Heart left ventricle (tissue), 16 donors: ENCODE data around the gene AGGF1. TPM values are rescaled to one million over a fixed set of nuclear protein-coding genes. Genes with fewer than 3 reads are reported as not detected.

Experiments used
- ATAC-seq, 4 donors: fragments of 200-7000 bp; cut with Tn5 transposase; one replicate each; pipeline ENCODE4 v1.9.1; 2020 to 2022; ENCODE audit warnings: moderate library complexity in 4 of 4, mild to moderate bottlenecking in 3 of 4, moderate number of reproducible peaks in 1 of 4
- DNase-seq, 5 donors: peaks; one replicate each; pipeline ENCODE4 v3.0.0-alpha.2; 2020
- H3K27ac ChIP-seq, 12 donors: fragments of 200-600 bp; sonication (generic) in 4 of 12; one replicate each; pipeline versions ENCODE4 v1.5.0 to v1.8.0; 2016 to 2022; ENCODE audit warnings: mild to moderate bottlenecking in 2 of 12
- H3K27me3 ChIP-seq, 9 donors: fragments of 200-600 bp; sonication (generic) in 2 of 9; one replicate each; pipeline versions ENCODE4 v1.5.1 to v1.8.0; 2016 to 2022; ENCODE audit warnings: mild to moderate bottlenecking in 3 of 9
- H3K36me3 ChIP-seq, 9 donors: fragments of 200-600 bp; sonication (generic) in 2 of 9; one replicate each; pipeline versions ENCODE4 v1.5.0 to v1.8.0; 2018 to 2022; ENCODE audit warnings: mild to moderate bottlenecking in 2 of 9
- H3K4me1 ChIP-seq, 12 donors: fragments of 200-600 bp; sonication (generic) in 4 of 12; one replicate each; pipeline versions ENCODE4 v1.5.0 to v1.8.0; 2016 to 2022; ENCODE audit warnings: mild to moderate bottlenecking in 3 of 12
- H3K4me3 ChIP-seq, 12 donors: fragments of 200-600 bp; sonication (generic) in 4 of 12; one replicate each; pipeline versions ENCODE4 v1.5.0 to v1.8.0; 2017 to 2022; ENCODE audit warnings: mild to moderate bottlenecking in 9 of 12, moderate library complexity in 4 of 12
- H3K9me3 ChIP-seq, 12 donors: fragments of 200-600 bp; sonication (generic) in 4 of 12; one replicate each; pipeline versions ENCODE4 v1.5.0 to v1.8.0; 2016 to 2022; ENCODE audit warnings: mild to moderate bottlenecking in 1 of 12
- POLR2A ChIP-seq, 2 donors: fragments of 450-650 bp; IDR thresholded peaks; one replicate each; pipeline ENCODE4 v1.6.1; 2017; ENCODE audit warnings: antibody characterized with exemption in 2 of 2, mild to moderate bottlenecking in 2 of 2, moderate library complexity in 2 of 2
- WGBS, 4 donors: extraction: QIAGEN DNeasy Blood & Tissue Kit in 2 of 4; methylation state at CpG; one replicate each; pipeline versions ENCODE4 v1.1.5 to v1.1.7; 2013 to 2018; 5-methylcytosine and 5-hydroxymethylcytosine counted together
- intact Hi-C, 10 donors: fragments of 100-400 bp; cut with DNase I; formaldehyde crosslinking; loops; one replicate each; pipeline versions ENCODE4 v1.11.1 to v1.14.2; 2022
- polyA plus RNA-seq, 2 donors: library from polyadenylated mRNA; stranded (reverse); fragments of 200-250 nt; gene quantifications; one replicate each; pipeline ENCODE4 v1.2.3, GENCODE V29; 2013
- total RNA-seq, 9 donors: library from RNA; depleted of rRNA in 2 of 9; stranded (reverse); fragments of >200 nt in 2 of 9; fragmentation: NEBNext Ultra II Directional in 3 of 9; extraction: Animal tissue kit (Norgen Biotek cat#: 25700) in 3 of 9; gene quantifications; one replicate each; pipeline versions ENCODE4 v1.1.0 to v1.2.4, GENCODE V29; 2016 to 2023
- TF ChIP-seq, protein P1 (sequence below), 12 donors: fragments of 200-600 bp; sonication (generic) in 4 of 12; IDR thresholded peaks; one replicate each; pipeline versions ENCODE4 v1.5.0 to v1.8.0; 2018 to 2022; ENCODE audit warnings: antibody characterized with exemption in 12 of 12, mild to moderate bottlenecking in 5 of 12
- donor health status: ischemic (EF 13 %, LVEDD 7.1; RV severe dilation, severe dysfunction).
- donor health status: healthy with polysubstance abuse.
- donor health status: DM: no; HTN: yes; CAD: no.
- donor health status: DM: no; HTN: no; CAD: no.
- donor health status: ischemic (EF 25% LVEDD 6.9; RV normal size, moderate dysfunction).
- donor health status: ischemic (EF 25% LVEDD 5.7; RV mildly dilated, moderate dysfunction).
- donor health status: healthy.
- donor health status: DM: yes; HTN: yes; CAD: no.
- donor health status: ischemic (EF 35%, LVEDD 5.7; RV mildly dilated, moderate dysfunction).
- donor health status: nonischemic (EF 11% LVEDD 7.7; RV severe dilation, severe dysfunction).
- donor health status: DM: yes; HTN: yes; CAD: no.
- donor health status: PGD.
- donor health status: ischemic (EF 29% LVEDD 5.4; RV normal size, mild dysfunction).
- donor health status: nonischemic (EF 23%, LVEDD 6.1; RV moderate dilation, normal function).

The AGGF1 gene
- total and polyA plus RNA-seq, 11 donors: 6.1 to 20.1 (median 16.5) TPM

DNA sequence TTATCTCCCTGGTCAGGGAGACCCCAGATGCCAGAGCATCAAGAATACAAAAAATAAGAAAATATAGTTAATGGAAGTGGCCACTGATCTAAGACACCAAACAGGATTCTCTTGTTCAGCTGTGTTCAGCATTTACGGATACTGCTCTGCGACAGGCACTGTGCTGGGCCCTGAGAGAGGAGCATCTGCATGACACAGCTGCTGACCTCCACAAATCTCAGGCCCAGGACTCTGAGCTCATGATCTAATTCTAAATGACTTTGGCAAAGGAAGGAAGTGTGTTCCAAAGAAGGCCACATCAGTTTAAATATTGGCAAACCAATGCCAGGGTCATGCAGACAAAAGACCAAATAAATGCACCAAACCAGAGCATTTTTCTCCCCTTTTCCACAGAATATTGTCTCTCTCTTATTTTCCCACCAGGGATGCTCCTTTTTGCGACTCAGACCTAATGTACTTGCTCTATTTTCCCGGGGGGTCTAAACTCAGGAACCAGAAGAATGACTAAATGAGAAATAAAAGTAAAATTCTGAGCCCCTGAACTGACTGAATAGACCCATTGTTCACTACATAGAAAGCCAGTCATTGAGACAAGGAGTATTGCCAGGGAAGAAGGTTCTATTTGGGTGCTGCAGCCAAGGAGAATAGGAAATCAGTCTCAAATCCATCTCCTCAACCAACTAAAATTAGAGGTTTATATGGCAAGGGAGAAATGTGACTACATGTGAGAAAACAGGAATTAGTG lies 1.4 kb upstream of the AGGF1 start:
- intact Hi-C loops: loop anchor here in 1 of 10 donors (10.0 kb wide), 1 partner anchor 424 kb away; no protein-coding TSS in a partner anchor
- peaks cover 0 to 30% (median 17%) of the 10 kb centered on the region in 12 donors for H3K4me1 ChIP-seq
- no peaks in the 10 kb centered on the region for H3K27me3 ChIP-seq
- no peaks in the 10 kb centered on the region for H3K36me3 ChIP-seq
- no peak for DNase-seq
- TF ChIP-seq, protein P1, sequence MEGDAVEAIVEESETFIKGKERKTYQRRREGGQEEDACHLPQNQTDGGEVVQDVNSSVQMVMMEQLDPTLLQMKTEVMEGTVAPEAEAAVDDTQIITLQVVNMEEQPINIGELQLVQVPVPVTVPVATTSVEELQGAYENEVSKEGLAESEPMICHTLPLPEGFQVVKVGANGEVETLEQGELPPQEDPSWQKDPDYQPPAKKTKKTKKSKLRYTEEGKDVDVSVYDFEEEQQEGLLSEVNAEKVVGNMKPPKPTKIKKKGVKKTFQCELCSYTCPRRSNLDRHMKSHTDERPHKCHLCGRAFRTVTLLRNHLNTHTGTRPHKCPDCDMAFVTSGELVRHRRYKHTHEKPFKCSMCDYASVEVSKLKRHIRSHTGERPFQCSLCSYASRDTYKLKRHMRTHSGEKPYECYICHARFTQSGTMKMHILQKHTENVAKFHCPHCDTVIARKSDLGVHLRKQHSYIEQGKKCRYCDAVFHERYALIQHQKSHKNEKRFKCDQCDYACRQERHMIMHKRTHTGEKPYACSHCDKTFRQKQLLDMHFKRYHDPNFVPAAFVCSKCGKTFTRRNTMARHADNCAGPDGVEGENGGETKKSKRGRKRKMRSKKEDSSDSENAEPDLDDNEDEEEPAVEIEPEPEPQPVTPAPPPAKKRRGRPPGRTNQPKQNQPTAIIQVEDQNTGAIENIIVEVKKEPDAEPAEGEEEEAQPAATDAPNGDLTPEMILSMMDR (IDR thresholded peaks at IDR 0.05): no peak
- no peak for TF ChIP-seq POLR2A (IDR thresholded peaks at IDR 0.05)
- 96 to 98% (median 98%) methylated on average over 4 of the region's 4 CpGs for WGBS, 4 donors
- no peak overlapping the region for H3K4me3 ChIP-seq
- no peak for ATAC-seq
- peaks cover 0 to 14% (median 0%) of the 10 kb centered on the region in 12 donors for H3K9me3 ChIP-seq
- no peak overlapping the region for H3K27ac ChIP-seq

DNA sequence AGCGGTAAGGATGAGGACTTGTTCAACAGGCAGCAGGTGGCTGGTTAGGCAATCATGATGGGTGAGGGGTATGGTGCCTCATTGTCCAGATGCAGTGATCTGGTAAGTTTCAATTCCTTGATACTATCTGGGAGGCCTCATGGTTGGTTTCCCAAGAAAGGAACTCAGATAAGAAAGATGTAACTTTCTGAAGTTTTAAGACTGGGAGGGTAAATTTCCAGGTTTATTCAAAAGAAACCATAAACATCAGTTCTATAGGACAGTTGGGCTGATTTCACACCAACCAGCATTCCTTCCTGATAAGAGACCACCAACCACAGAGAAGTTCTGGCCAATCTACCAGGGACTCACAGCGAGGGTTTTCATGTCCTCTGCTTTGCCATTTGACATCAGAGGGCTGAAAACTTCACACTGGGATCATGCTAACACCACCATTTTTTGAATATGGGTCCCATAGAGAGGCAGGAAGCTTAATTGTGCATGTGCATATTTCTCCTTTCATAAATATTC lies 773 bp upstream of the AGGF1 start:
- H3K9me3 ChIP-seq: peaks cover 0 to 14% (median 0%) of the 10 kb centered on the region in 12 donors
- ATAC-seq: no peak
- peak overlapping the region; percentile 53 to 98 (median 90) for H3K27ac ChIP-seq
- intact Hi-C loops: loop anchor here in 1 of 10 donors (10.0 kb wide), 1 partner anchor 425 kb away; no protein-coding TSS in a partner anchor
- peaks cover 0 to 4% (median 2%) of the 10 kb centered on the region in 9 donors for H3K36me3 ChIP-seq
- TF ChIP-seq, protein P1 (IDR thresholded peaks at IDR 0.05): no peak
- no peak for TF ChIP-seq POLR2A (IDR thresholded peaks at IDR 0.05)
- DNase-seq: no peak
- H3K4me3 ChIP-seq: peak overlapping the region in 11 of 12 donors; percentile 83 to 100 (median 96)
- H3K4me1 ChIP-seq: peaks cover 0 to 30% (median 17%) of the 10 kb centered on the region in 12 donors
- WGBS, 4 donors: 94 to 97% (median 97%) methylated on average over 2 of the region's 2 CpGs
- no peaks in the 10 kb centered on the region for H3K27me3 ChIP-seq

DNA sequence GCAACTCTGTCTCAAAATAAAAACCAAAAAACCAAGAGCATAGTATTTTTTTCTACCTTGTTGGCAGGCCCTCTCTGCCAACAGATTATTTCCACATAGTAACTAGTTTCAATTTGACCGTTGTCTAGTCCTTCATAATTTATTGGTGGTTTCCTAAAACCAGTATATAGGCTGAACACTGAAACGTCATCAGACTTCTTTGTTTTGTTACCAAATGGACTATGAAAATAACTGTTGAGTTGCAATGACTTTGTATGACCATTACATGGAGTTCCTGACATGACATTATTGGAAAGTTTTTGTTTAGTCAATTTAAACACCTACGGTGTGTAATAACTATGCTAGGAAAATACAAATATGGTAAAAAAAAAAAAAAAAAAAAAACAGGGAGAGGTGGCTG lies 1.7 kb downstream of the AGGF1 start:
- peak overlapping the region in 1 of 12 donors; percentile 85 for H3K4me3 ChIP-seq
- no peak for ATAC-seq
- 90 to 92% (median 91%) methylated on average over 3 of the region's 3 CpGs for WGBS, 4 donors
- H3K36me3 ChIP-seq: peaks cover 0 to 29% (median 23%) of the 10 kb centered on the region in 9 donors
- H3K9me3 ChIP-seq: peaks cover 0 to 14% (median 0%) of the 10 kb centered on the region in 12 donors
- H3K27me3 ChIP-seq: no peaks in the 10 kb centered on the region
- no peak for DNase-seq
- H3K4me1 ChIP-seq: peaks cover 0 to 30% (median 17%) of the 10 kb centered on the region in 12 donors
- intact Hi-C loops: loop anchor here in 1 of 10 donors (10.0 kb wide), 1 partner anchor 317 kb away; the partner anchor contains the start of gene F2R
- TF ChIP-seq, protein P1 (IDR thresholded peaks at IDR 0.05): no peak
- TF ChIP-seq POLR2A (IDR thresholded peaks at IDR 0.05): no peak
- no peak overlapping the region for H3K27ac ChIP-seq

DNA sequence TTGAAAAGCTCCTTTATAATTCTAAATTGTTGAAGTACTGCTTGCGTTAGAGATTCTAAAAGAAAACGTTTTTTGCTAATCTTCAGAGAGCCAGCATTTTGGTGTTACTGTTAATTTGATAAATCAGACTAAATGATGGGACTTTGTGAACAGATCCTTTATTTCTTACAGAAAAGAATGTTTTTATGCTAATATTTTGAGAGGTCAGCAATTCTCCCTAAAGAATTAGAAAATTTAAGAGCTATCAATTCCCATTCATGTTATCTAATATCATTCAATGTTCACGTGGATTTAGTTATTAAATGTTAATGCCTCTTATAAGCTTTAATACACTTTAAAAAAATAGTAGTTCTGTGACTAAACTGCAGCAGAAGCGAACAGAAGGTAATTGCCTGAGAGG lies 2.4 kb downstream of the AGGF1 start:
- TF ChIP-seq POLR2A (IDR thresholded peaks at IDR 0.05): no peak
- TF ChIP-seq, protein P1 (IDR thresholded peaks at IDR 0.05): no peak
- intact Hi-C loops: loop anchor here in 1 of 10 donors (10.0 kb wide), 1 partner anchor 318 kb away; the partner anchor contains the start of gene F2R
- Histone ChIP-seq H3K4me1 (peaks cover 0 to 30% (median 17%) of the 10 kb centered on the region in 12 donors), H3K4me3 (no peak overlapping the region), H3K9me3 (peaks cover 0 to 14% (median 0%) of the 10 kb centered on the region in 12 donors), H3K27me3 (no peaks in the 10 kb centered on the region), H3K36me3 (peaks cover 0 to 36% (median 30%) of the 10 kb centered on the region in 9 donors), H3K27ac (no peak overlapping the region)
- DNase-seq (no peak), ATAC-seq (no peak)
- 81 to 85% (median 83%) methylated on average over 4 of the region's 4 CpGs for WGBS, 4 donors
